IMR-90 (cell line): ENCODE data around the gene PCSK2.

Source experiments
- MAZ ChIP-seq: IDR thresholded peaks from 2 replicates; pipeline ENCODE4 v1.6.1; 2012; ENCODE audit warnings: low read depth, mild to moderate bottlenecking, low read length, improper control_type of control experiment, moderate library complexity, borderline replicate concordance
- MXI1 ChIP-seq: IDR thresholded peaks from 2 replicates; pipeline ENCODE4 v1.6.1; 2012; ENCODE audit warnings: low read depth, mild to moderate bottlenecking, low read length, moderate library complexity, borderline replicate concordance
- POLR2A ChIP-seq: IDR thresholded peaks from 2 replicates; pipeline ENCODE4 v1.6.1; 2012; ENCODE audit warnings: mild to moderate bottlenecking, low read depth, low read length
- RAD21 ChIP-seq: IDR thresholded peaks from 2 replicates; pipeline ENCODE4 v1.6.1; 2012; ENCODE audit warnings: low read length, improper control_type of control experiment
- USF2 ChIP-seq: fragments of 150-350 bp; IDR thresholded peaks from 2 replicates; pipeline ENCODE4 v1.6.1; 2017; ENCODE audit warnings: mild to moderate bottlenecking, antibody characterized with exemption, low read length, low read depth
- TF ChIP-seq, protein P1 (sequence below): conservative IDR thresholded peaks from 2 replicates; pipeline ENCODE4 v1.5.1; 2012; ENCODE audit warnings: mild to moderate bottlenecking, low read depth, low read length, improper control_type of control experiment

DNA sequence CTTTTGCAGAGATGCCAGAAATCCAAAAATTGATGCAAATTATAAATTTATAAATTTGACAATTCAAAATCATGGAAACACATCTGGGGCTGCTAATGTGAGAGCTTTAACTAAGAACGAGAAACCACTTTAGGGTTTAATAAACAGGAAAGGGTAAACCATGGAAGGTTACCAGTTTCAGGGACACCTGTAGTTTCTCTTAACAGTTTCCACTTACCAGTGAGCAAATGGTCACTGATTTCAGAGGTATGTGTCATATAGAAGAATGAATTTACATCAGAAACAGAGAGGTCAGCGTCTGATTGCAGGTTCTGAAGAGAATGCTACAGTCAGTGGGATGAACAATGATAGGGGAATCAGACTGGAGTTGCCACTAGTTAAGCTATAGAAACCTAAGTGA is 24.8 kb upstream of the PCSK2 start:
- TF ChIP-seq, protein P1, sequence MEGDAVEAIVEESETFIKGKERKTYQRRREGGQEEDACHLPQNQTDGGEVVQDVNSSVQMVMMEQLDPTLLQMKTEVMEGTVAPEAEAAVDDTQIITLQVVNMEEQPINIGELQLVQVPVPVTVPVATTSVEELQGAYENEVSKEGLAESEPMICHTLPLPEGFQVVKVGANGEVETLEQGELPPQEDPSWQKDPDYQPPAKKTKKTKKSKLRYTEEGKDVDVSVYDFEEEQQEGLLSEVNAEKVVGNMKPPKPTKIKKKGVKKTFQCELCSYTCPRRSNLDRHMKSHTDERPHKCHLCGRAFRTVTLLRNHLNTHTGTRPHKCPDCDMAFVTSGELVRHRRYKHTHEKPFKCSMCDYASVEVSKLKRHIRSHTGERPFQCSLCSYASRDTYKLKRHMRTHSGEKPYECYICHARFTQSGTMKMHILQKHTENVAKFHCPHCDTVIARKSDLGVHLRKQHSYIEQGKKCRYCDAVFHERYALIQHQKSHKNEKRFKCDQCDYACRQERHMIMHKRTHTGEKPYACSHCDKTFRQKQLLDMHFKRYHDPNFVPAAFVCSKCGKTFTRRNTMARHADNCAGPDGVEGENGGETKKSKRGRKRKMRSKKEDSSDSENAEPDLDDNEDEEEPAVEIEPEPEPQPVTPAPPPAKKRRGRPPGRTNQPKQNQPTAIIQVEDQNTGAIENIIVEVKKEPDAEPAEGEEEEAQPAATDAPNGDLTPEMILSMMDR = no peak
- TF ChIP-seq MXI1 = no peak
- no peak for TF ChIP-seq POLR2A
- no peak for TF ChIP-seq RAD21
- TF ChIP-seq MAZ = no peak
- no peak for TF ChIP-seq USF2
